HEK293 (cell line): ENCODE measurements around the gene CRCP.

Experiments used
- CTCF ChIA-PET: fragments of 350-600 bp; formaldehyde crosslinking; extraction: SDS; loops from one replicate; lab custom pipeline; 2021; ENCODE audit warnings: antibody characterized with exemption; lab: Yijun Ruan, JAX
- POLR2A ChIA-PET: fragments of 300-600 bp; formaldehyde crosslinking; extraction: SDS; loops from one replicate; lab custom pipeline; 2020; ENCODE audit warnings: antibody characterized with exemption, inconsistent platforms; lab: Yijun Ruan, JAX
- H3K27ac ChIP-seq: fragments of 200-500 bp; sonication (Bioruptor generic); 2 replicates; pipeline ENCODE4 v1.5.1; 2014; ENCODE audit warnings: low read depth, low read length, control low read depth, inconsistent platforms; ENCODE audit errors: extremely low read depth
- H3K36me3 ChIP-seq, 2 experiments: fragments of 200-500 bp in 1 of 2; sonication (Bioruptor generic) in 1 of 2; 1 replicate in 1 of 2; 2 replicates in 1 of 2; pipeline ENCODE4 v1.5.1; 2014 to 2017; ENCODE audit warnings: inconsistent platforms in 2 of 2, low read length in 2 of 2; ENCODE audit not compliant: control insufficient read depth in 2 of 2, insufficient read depth in 1 of 2
- H3K4me1 ChIP-seq: fragments of 200-500 bp; sonication (Bioruptor generic); 2 replicates; pipeline ENCODE4 v1.5.1; 2014; ENCODE audit warnings: mild to moderate bottlenecking, low read length, inconsistent platforms; ENCODE audit not compliant: control insufficient read depth, insufficient read depth
- H3K4me3 ChIP-seq: 2 replicates; pipeline ENCODE4 v1.5.1; 2011; ENCODE audit warnings: low read depth, mild to moderate bottlenecking, control low read depth, low read length, moderate library complexity
- H3K9me3 ChIP-seq: fragments of 200-500 bp; sonication (Bioruptor generic); 2 replicates; pipeline ENCODE4 v1.5.1; 2014; ENCODE audit warnings: low read depth, low read length, inconsistent platforms; ENCODE audit not compliant: control insufficient read depth, insufficient read depth
- BCL11B ChIP-seq: fragments of 450-650 bp; formaldehyde crosslinking; IDR thresholded peaks from 2 replicates; pipeline ENCODE4 v1.5.1; 2016; ENCODE audit warnings: low read depth, missing biosample characterization, missing genetic modification characterization
- IKZF3 ChIP-seq: fragments of 450-650 bp; IDR thresholded peaks from 2 replicates; pipeline ENCODE4 v1.5.0; 2018; ENCODE audit warnings: missing biosample characterization, mild to moderate bottlenecking, missing genetic modification characterization, moderate library complexity
- PRDM4 ChIP-seq: fragments of 450-650 bp; formaldehyde crosslinking; IDR thresholded peaks from 2 replicates; pipeline ENCODE4 v1.5.1; 2017; ENCODE audit warnings: missing biosample characterization, missing genetic modification characterization
- TRIM28 ChIP-seq: IDR thresholded peaks from 2 replicates; pipeline ENCODE4 v1.6.1; 2011; ENCODE audit warnings: low read length, control low read depth, borderline replicate concordance
- YY2 ChIP-seq: fragments of 450-650 bp; formaldehyde crosslinking; IDR thresholded peaks from 2 replicates; pipeline ENCODE4 v1.5.1; 2016; ENCODE audit warnings: missing biosample characterization, missing genetic modification characterization
- ZFP37 ChIP-seq: fragments of 450-650 bp; formaldehyde crosslinking; IDR thresholded peaks from 2 replicates; pipeline ENCODE4 v1.5.1; 2016; ENCODE audit warnings: missing biosample characterization, missing genetic modification characterization
- ZNF112 ChIP-seq: fragments of 450-650 bp; formaldehyde crosslinking; IDR thresholded peaks from 2 replicates; pipeline ENCODE4 v1.5.0; 2017; ENCODE audit warnings: missing biosample characterization, missing genetic modification characterization
- ZNF121 ChIP-seq: fragments of 450-650 bp; formaldehyde crosslinking; IDR thresholded peaks from 2 replicates; pipeline ENCODE4 v1.5.1; 2016; ENCODE audit warnings: missing biosample characterization, missing genetic modification characterization
- ZNF148 ChIP-seq: fragments of 450-650 bp; formaldehyde crosslinking; IDR thresholded peaks from 2 replicates; pipeline ENCODE4 v1.5.0; 2017; ENCODE audit warnings: missing biosample characterization, missing genetic modification characterization, borderline replicate concordance
- ZNF155 ChIP-seq: fragments of 450-650 bp; formaldehyde crosslinking; IDR thresholded peaks from 2 replicates; pipeline ENCODE4 v1.5.1; 2016; ENCODE audit warnings: missing biosample characterization, missing genetic modification characterization
- ZNF16 ChIP-seq: fragments of 450-650 bp; formaldehyde crosslinking; IDR thresholded peaks from 2 replicates; pipeline ENCODE4 v1.5.1; 2016; ENCODE audit warnings: low read depth, missing biosample characterization, missing genetic modification characterization
- ZNF19 ChIP-seq: fragments of 450-650 bp; formaldehyde crosslinking; IDR thresholded peaks from 2 replicates; pipeline ENCODE4; 2016; ENCODE audit warnings: missing biosample characterization, missing genetic modification characterization, low read depth
- ZNF239 ChIP-seq: fragments of 450-650 bp; formaldehyde crosslinking; IDR thresholded peaks from 2 replicates; pipeline ENCODE4 v1.5.1; 2016; ENCODE audit warnings: missing biosample characterization, missing genetic modification characterization
- ZNF585B ChIP-seq: fragments of 450-650 bp; formaldehyde crosslinking; IDR thresholded peaks from 2 replicates; pipeline ENCODE4 v1.5.1; 2016; ENCODE audit warnings: missing biosample characterization, missing genetic modification characterization
- ZNF776 ChIP-seq: fragments of 450-650 bp; formaldehyde crosslinking; IDR thresholded peaks from 2 replicates; pipeline ENCODE4 v1.5.0; 2017; ENCODE audit warnings: missing biosample characterization, missing genetic modification characterization, borderline replicate concordance
- ZNF777 ChIP-seq: fragments of 450-650 bp; formaldehyde crosslinking; IDR thresholded peaks from 2 replicates; pipeline ENCODE4 v1.5.1; 2017; ENCODE audit warnings: missing biosample characterization, missing genetic modification characterization, borderline replicate concordance
- ZNF785 ChIP-seq: fragments of 450-650 bp; formaldehyde crosslinking; IDR thresholded peaks from 2 replicates; pipeline ENCODE4 v1.5.1; 2016; ENCODE audit warnings: missing biosample characterization, missing genetic modification characterization
- TF ChIP-seq, protein P1 (sequence below): fragments of 450-650 bp; formaldehyde crosslinking; IDR thresholded peaks from 2 replicates; pipeline ENCODE4 v1.5.1; 2016; ENCODE audit warnings: missing biosample characterization, missing genetic modification characterization
- TF ChIP-seq, protein P2 (sequence below): fragments of 450-650 bp; formaldehyde crosslinking; conservative IDR thresholded peaks from 2 replicates; pipeline ENCODE4 v1.5.1; 2016; ENCODE audit warnings: low read depth, missing biosample characterization, missing genetic modification characterization
- TF ChIP-seq, protein P3 (sequence below): fragments of 450-650 bp; formaldehyde crosslinking; IDR thresholded peaks from 2 replicates; pipeline ENCODE4 v1.5.1; 2016; ENCODE audit warnings: missing biosample characterization, missing genetic modification characterization, borderline replicate concordance

The CRCP gene

DNA sequence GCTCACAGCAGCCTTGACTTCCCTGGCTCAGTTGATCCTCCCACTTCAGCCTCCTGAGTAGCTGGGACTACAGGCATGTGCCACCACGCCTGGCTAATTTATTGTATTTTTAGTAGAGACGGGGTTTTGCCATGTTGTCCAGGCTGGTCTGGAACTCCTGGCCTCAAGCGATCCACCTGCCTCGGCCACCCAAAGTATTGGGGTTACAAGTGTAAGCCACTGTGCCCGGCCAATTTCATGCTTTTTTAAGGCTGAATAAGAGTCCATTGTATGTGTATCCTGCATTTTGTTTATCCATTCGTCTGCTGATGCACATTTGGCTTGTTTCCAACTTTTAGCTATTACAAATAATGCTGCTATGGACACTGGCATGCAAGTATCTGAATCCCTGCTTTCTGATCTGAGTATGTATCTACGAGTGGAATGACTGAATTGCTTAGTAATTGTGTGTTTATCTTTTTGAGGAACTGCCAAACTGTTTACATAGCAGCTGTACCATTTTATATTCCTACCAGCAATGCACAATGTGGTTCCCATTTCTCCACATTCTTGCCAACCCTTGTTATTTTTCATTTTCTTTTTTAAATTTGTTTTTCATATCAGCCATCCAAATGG, 53.2 kb downstream of the CRCP start (continued):
- no peak for TF ChIP-seq ZFP37
- no peak for TF ChIP-seq ZNF239 (tag by site-specific recombination)
- TF ChIP-seq ZNF777 (tag by site-specific recombination) = no peak
- TF ChIP-seq ZNF776 (tag by site-specific recombination) = no peak
- TF ChIP-seq, protein P1, sequence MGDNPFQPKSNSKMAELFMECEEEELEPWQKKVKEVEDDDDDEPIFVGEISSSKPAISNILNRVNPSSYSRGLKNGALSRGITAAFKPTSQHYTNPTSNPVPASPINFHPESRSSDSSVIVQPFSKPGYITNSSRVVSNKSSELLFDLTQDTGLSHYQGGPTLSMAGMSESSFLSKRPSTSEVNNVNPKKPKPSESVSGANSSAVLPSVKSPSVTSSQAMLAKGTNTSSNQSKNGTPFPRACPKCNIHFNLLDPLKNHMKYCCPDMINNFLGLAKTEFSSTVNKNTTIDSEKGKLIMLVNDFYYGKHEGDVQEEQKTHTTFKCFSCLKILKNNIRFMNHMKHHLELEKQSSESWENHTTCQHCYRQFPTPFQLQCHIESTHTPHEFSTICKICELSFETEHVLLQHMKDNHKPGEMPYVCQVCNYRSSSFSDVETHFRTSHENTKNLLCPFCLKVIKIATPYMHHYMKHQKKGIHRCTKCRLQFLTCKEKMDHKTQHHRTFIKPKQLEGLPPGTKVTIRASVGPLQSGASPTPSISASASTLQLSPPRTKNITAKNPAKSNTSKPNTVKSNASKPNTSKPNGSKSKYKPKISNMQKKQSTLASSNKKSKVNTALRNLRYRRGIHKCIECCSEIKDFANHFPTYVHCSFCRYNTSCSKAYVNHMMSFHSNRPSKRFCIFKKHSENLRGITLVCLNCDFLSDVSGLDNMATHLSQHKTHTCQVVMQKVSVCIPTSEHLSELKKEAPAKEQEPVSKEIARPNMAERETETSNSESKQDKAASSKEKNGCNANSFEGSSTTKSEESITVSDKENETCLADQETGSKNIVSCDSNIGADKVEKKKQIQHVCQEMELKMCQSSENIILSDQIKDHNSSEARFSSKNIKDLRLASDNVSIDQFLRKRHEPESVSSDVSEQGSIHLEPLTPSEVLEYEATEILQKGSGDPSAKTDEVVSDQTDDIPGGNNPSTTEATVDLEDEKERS = no peak
- TF ChIP-seq ZNF121 = no peak
- TF ChIP-seq ZNF585B = no peak
- TF ChIP-seq ZNF148 (tag by site-specific recombination) = no peak

GRCh38 chr7:66169616-66170015, 55.0 kb downstream of the CRCP start:
- no peak for TF ChIP-seq ZNF19 (tag by site-specific recombination)
- TF ChIP-seq ZNF112 (tag by site-specific recombination) = no peak
- no peak for TF ChIP-seq BCL11B
- TF ChIP-seq, protein P2, sequence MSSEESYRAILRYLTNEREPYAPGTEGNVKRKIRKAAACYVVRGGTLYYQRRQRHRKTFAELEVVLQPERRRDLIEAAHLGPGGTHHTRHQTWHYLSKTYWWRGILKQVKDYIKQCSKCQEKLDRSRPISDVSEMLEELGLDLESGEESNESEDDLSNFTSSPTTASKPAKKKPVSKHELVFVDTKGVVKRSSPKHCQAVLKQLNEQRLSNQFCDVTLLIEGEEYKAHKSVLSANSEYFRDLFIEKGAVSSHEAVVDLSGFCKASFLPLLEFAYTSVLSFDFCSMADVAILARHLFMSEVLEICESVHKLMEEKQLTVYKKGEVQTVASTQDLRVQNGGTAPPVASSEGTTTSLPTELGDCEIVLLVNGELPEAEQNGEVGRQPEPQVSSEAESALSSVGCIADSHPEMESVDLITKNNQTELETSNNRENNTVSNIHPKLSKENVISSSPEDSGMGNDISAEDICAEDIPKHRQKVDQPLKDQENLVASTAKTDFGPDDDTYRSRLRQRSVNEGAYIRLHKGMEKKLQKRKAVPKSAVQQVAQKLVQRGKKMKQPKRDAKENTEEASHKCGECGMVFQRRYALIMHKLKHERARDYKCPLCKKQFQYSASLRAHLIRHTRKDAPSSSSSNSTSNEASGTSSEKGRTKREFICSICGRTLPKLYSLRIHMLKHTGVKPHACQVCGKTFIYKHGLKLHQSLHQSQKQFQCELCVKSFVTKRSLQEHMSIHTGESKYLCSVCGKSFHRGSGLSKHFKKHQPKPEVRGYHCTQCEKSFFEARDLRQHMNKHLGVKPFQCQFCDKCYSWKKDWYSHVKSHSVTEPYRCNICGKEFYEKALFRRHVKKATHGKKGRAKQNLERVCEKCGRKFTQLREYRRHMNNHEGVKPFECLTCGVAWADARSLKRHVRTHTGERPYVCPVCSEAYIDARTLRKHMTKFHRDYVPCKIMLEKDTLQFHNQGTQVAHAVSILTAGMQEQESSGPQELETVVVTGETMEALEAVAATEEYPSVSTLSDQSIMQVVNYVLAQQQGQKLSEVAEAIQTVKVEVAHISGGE (tag by site-specific recombination) = no peak
- TF ChIP-seq IKZF3 (tag by site-specific recombination) = no peak
- no peak for TF ChIP-seq ZNF16 (tag by site-specific recombination)
- no peak for TF ChIP-seq YY2
- TF ChIP-seq TRIM28 = no peak
- TF ChIP-seq ZNF785 (tag by site-specific recombination) = no peak
- TF ChIP-seq ZNF155 (tag by site-specific recombination) = no peak
- TF ChIP-seq ZNF776 (tag by site-specific recombination) = no peak
- TF ChIP-seq PRDM4 = no peak
- TF ChIP-seq, protein P3, sequence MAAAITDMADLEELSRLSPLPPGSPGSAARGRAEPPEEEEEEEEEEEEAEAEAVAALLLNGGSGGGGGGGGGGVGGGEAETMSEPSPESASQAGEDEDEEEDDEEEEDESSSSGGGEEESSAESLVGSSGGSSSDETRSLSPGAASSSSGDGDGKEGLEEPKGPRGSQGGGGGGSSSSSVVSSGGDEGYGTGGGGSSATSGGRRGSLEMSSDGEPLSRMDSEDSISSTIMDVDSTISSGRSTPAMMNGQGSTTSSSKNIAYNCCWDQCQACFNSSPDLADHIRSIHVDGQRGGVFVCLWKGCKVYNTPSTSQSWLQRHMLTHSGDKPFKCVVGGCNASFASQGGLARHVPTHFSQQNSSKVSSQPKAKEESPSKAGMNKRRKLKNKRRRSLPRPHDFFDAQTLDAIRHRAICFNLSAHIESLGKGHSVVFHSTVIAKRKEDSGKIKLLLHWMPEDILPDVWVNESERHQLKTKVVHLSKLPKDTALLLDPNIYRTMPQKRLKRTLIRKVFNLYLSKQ = no peak
- H3K36me3 ChIP-seq = no peaks in the 10 kb centered on the region; a peak in 1 of 3 replicates
- ChIA-PET POLR2A (no interaction called here), CTCF (no interaction called here)
- no peak overlapping the region for H3K27ac ChIP-seq
- no peak overlapping the region for H3K4me3 ChIP-seq
- no peaks in the 10 kb centered on the region for H3K9me3 ChIP-seq
- H3K4me1 ChIP-seq = no peaks in the 10 kb centered on the region
